Activated T-helper 1 cell treated with anti-CD3 and anti-CD28 coated beads, Interleukin-12 subunit alpha, Interleukin-12 subunit beta, Interleukin-2, Interleukin-4 antibody, amounts not matched to agents 30 ng/mL and 10 ng/mL and 1 ng/mL, durations not matched to agents 14 hours and 24 hours and 36 hours (primary cell): ENCODE measurements around the gene PROX2. TPM values are rescaled to one million over a fixed set of nuclear protein-coding genes. Genes with fewer than 3 reads are reported as not detected.

ENCODE experiments used
- DNase-seq: peaks from one replicate; pipeline ENCODE4 v3.0.0; 2021; ENCODE audit warnings: low spot score
- H3K27ac Mint-ChIP-seq: one replicate; pipeline ENCODE4 v1.8.0; 2021; ENCODE audit warnings: mild to moderate bottlenecking, mixed read lengths
- H3K27me3 Mint-ChIP-seq: one replicate; pipeline ENCODE4 v1.8.0; 2022; ENCODE audit warnings: mild to moderate bottlenecking, moderate library complexity, mixed read lengths; ENCODE audit not compliant: insufficient read depth
- H3K36me3 Mint-ChIP-seq: one replicate; pipeline ENCODE4 v1.8.0; 2021; ENCODE audit warnings: low read depth, mixed read lengths
- H3K4me1 Mint-ChIP-seq: one replicate; pipeline ENCODE4 v1.8.0; 2021; ENCODE audit warnings: low read depth, mixed read lengths
- H3K4me3 Mint-ChIP-seq: one replicate; pipeline ENCODE4 v1.8.0; 2021; ENCODE audit warnings: mild to moderate bottlenecking, moderate library complexity, mixed read lengths
- H3K9me3 Mint-ChIP-seq: one replicate; pipeline ENCODE4 v1.8.0; 2021; ENCODE audit warnings: mixed read lengths
- intact Hi-C: fragments of 100-400 bp; cut with micrococcal nuclease; formaldehyde crosslinking; loops from one replicate; pipeline ENCODE4 v1.15.1; 2024
- total RNA-seq: library from RNA; stranded (reverse); gene quantifications from 2 replicates; pipeline ENCODE4 v1.2.3, GENCODE V29; 2022

PROX2 gene
- total RNA-seq, 1 donor from 2014 or later: not detected

DNA sequence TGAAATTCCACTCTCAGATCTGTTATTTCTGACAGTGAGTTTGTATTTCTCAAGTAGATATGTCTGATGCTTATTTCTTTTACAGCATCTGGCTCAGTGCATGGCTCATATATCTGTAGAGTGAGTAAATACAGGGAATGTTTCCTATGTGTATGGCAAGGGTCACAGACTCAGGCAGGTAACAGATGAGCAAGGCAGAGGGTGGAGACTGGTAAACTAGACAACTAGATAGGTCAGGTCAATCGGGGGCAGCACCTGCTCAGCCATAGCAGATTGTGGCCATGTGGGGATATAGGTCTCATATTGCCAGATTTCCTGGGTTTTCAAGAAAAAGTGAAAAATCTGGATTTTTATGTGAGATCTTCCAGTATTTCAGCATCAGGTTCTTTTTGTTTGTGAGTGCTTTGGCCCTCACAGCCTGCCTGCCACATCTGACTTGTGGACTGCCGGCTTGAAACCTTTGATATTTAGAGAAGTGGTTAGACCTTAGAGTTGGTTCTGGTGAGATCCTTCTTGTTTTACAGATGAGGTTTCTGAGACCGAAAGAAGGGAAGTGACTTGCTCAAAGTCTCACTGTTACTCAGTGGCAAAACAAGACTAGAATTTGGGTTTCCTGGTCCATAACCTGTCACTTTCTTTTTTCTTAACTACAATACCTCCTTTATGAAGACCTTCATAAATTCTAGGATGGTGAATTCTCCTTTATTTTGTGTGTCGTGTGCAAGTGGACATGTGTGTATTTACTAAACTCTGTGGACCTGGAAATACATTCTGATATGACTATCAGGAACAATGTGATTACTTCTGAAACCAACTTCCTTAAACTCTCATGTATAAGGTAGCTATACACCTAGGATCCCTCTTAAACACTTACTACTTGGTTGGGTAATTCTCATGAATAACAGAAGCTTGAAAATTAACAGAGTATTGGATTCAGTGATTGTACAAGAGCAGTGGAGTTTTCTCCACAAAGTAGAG, 34.4 kb downstream of the PROX2 start:
- no peaks in the 10 kb centered on the region for H3K27me3 Mint-ChIP-seq
- peak overlapping the region; percentile 72 for H3K4me3 Mint-ChIP-seq
- peaks cover 11% of the 10 kb centered on the region for H3K36me3 Mint-ChIP-seq
- intact Hi-C loops: loop anchor here (1.0 to 2.0 kb wide), 3 partner anchors 39 to 406 kb away; partner anchors contain the start of gene DLST
- H3K9me3 Mint-ChIP-seq: no peaks in the 10 kb centered on the region
- peaks cover 60% of the 10 kb centered on the region for H3K4me1 Mint-ChIP-seq
- DNase-seq: peak; percentile 30
- peak overlapping the region; percentile 92 for H3K27ac Mint-ChIP-seq

DNA sequence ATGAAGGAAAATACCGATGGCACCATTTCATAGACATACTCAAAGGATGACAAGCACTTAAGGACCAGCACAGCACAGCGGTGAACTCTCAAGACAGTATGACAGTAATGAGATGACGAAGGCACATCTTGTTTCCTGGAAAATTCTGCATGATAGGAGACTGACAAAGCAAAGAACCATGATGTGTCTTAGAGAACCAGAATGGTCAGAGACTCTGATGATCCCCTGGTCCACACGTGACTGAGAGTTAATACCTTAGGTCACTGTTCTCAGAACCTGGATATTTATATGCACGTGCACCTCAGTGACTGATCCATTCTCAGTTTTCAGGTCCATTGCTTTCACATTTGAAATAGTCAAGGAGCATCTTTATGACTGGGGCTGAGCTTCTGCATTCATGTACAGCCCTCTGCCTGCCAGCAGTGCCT, 35.3 kb downstream of the PROX2 start:
- H3K27me3 Mint-ChIP-seq: no peaks in the 10 kb centered on the region
- intact Hi-C loops: loop anchor here (1.0 to 2.0 kb wide), 3 partner anchors 40 to 407 kb away; partner anchors contain the start of gene DLST
- DNase-seq: no peak
- peaks cover 16% of the 10 kb centered on the region for H3K36me3 Mint-ChIP-seq
- peak overlapping the region; percentile 92 for H3K27ac Mint-ChIP-seq
- peaks cover 64% of the 10 kb centered on the region for H3K4me1 Mint-ChIP-seq
- H3K4me3 Mint-ChIP-seq: peak overlapping the region; percentile 72
- no peaks in the 10 kb centered on the region for H3K9me3 Mint-ChIP-seq

DNA sequence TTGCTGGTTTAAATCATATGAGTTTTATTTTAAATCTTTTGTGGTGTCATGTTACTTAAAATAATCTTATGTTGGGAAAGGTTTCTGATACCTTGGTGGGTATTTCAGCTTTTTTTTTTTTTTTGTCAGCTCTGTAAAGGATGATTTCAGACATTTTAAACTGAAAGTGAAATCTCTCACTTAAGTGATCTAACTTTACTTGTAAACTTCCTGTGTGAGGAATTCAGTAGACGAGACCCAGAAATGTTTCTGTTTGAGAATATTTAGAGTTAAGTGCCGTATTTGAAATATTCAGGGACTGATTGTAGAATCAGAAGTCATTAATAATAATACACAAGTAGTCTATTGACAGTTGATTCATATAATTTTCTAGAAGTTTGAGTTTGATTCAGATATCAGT, 37.8 kb downstream of the PROX2 start:
- Mint-ChIP-seq H3K36me3 (peaks cover 24% of the 10 kb centered on the region), H3K4me3 (peak overlapping the region; percentile 72), H3K27ac (peak overlapping the region; percentile 78), H3K9me3 (no peaks in the 10 kb centered on the region), H3K27me3 (no peaks in the 10 kb centered on the region), H3K4me1 (peaks cover 78% of the 10 kb centered on the region)
- intact Hi-C loops: loop anchor here (1.0 to 5.0 kb wide), 2 partner anchors 75 to 164 kb away; partner anchors contain the start of genes EIF2B2 and YLPM1
- DNase-seq: no peak

DNA sequence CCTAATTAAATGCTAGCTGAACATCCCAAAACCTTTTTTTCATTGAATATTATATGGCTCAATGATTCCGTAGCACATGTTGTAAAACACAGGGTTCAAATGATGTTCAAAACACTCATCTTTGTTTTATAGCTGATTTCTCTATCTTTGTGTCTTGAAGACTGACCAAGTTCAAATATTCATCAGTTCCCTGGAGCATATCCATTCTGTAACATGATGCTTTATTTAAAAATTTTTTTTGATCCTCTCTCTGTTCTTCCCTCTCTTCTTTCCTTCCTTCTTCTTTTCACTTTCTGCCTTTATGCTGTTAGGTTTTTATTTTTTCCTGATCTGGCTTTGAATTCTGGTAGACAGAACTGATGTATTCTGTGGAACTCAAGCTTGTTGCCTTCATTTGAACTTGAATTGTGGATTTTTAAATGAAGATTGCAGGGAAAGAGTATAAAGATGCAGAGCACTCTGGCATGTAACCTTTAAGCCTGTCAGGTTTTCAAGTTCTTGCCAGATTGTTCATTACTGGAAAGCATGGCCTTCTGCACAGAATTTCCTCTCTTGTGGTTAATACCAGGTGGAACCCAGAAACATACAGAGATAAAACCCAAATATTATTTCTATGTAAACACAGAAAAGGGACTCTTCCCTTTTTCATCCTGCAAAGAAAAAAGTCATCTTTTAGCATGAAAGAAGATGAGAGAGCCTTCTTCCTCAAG, 39.5 kb downstream of the PROX2 start:
- Mint-ChIP-seq H3K4me1 (peaks cover 68% of the 10 kb centered on the region), H3K36me3 (peaks cover 26% of the 10 kb centered on the region), H3K4me3 (peak overlapping the region; percentile 50), H3K9me3 (no peaks in the 10 kb centered on the region), H3K27me3 (no peaks in the 10 kb centered on the region), H3K27ac (peak overlapping the region; percentile 92)
- no peak for DNase-seq
- intact Hi-C loops: loop anchor here (1.0 to 5.0 kb wide), 2 partner anchors 166 to 752 kb away; partner anchors contain the start of genes ALDH6A1, EIF2B2 and LIN52

DNA sequence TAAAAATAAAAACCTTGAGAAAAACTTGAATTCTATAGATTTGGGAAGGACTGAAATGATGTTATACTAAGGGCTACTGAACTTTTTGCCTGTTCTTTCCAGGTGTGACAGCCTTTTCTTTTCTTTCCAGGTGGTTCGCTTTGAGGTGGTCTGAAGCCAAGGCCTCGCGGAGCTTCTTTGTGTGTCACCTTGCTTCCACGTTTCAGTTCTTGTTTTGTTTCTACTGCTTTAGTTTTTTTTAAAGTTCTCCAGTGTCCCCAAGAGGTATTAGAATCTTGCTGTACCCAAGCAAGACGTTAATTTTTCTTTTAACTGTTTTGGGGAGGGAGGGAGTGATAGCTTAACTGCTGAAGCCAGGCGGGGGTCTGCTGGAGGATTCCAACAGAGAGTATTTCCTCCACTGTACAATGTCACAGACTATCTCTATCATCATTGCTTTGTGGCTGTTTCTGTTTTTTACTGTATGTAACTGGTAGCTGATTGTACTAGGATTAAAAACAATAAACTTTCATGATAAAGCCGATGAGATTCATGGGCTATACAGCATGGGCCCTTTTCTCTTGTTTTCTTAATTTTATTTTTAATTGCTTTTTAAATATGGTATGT, 40.2 kb downstream of the PROX2 start:
- H3K4me1 Mint-ChIP-seq: peaks cover 61% of the 10 kb centered on the region
- DNase-seq: no peak
- no peaks in the 10 kb centered on the region for H3K27me3 Mint-ChIP-seq
- peak overlapping the region; percentile 25 for H3K4me3 Mint-ChIP-seq
- peak overlapping the region; percentile 73 for H3K27ac Mint-ChIP-seq
- intact Hi-C loops: loop anchor here (1.0 to 5.0 kb wide), 2 partner anchors 167 to 751 kb away; partner anchors contain the start of genes ALDH6A1, EIF2B2 and LIN52
- no peaks in the 10 kb centered on the region for H3K9me3 Mint-ChIP-seq
- peaks cover 26% of the 10 kb centered on the region for H3K36me3 Mint-ChIP-seq

DNA sequence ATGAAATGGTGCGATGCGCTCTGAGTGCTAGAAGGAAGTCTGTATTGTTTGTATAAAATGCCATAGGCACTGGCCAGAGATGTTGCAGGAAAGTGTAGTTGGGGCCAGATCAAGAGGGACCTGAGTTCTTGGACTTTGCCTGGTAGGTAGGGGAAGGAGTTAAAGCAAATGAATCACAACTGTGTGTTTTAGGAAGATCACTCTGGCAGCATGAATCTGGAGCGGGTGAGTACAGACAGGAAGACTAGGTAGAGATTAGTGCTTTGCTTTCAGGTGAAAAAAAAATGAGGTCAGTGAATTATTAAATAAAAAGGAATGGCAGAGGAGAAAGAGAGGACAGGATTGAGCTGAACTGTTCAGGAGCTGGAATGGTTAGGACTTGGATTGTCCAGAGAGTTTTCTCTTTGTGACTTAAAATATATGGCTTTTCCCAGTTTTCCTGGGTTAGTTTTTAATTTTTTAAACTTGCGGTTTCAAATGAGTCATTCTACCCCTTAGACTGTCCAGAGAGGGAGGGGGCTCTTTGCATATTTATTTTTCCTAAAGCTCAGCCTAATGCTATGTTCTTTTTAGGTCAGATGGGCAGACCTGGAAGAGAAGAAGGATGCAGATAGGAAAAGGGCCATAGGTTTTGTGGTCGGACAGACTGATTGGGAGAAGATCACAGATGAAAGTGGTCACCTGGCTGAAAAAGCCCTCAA, 41.1 kb downstream of the PROX2 start:
- no peaks in the 10 kb centered on the region for H3K9me3 Mint-ChIP-seq
- H3K27ac Mint-ChIP-seq: no peak overlapping the region
- peaks cover 30% of the 10 kb centered on the region for H3K36me3 Mint-ChIP-seq
- H3K27me3 Mint-ChIP-seq: no peaks in the 10 kb centered on the region
- DNase-seq: no peak
- peaks cover 52% of the 10 kb centered on the region for H3K4me1 Mint-ChIP-seq
- H3K4me3 Mint-ChIP-seq: no peak overlapping the region
- intact Hi-C loops: loop anchor here (5.0 kb wide), 1 partner anchor 167 kb away; the partner anchor contains the start of gene EIF2B2

DNA sequence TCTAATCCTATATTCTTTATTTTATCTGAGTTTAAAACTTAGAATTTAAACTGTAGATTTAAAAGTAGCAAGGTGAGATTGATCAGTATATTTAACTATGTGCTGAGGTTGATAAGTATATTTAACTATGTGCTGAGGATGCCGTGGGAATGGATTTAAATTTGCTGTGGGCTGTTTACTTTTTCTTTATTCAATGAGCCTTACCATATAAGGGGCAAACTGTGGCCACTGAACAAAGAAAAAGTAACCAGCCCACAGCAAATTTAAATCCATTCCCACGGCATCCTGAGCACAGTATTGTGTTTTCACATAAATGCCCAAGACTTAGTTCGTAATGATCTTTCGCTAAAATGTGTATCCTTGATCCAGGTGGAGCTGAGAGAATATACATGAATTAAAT, 43.1 kb downstream of the PROX2 start:
- Mint-ChIP-seq H3K9me3 (no peaks in the 10 kb centered on the region), H3K4me3 (no peak overlapping the region)

DNA sequence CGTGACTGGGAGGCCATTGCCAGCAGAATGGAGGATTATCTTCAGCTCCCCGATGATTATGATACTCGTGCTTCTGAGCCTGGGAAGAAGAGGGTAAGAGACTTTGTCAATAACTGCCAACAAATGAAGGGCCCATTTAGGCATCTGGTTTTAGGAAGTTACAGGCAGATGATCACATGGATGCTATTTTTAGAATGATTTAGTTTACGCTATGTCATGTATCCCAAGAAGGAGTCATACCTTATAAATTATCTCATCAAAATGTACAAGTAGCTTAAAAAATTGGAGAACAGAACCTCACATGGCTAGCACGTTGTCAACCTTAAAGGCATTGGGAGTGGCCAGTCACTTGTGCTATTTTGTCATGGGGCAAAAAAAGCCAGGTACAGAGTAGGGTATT, 46.7 kb downstream of the PROX2 start:
- no peak for DNase-seq
- Mint-ChIP-seq H3K9me3 (no peaks in the 10 kb centered on the region), H3K36me3 (peaks cover 34% of the 10 kb centered on the region), H3K4me3 (no peak overlapping the region), H3K27me3 (no peaks in the 10 kb centered on the region), H3K4me1 (peaks cover under 1% of the 10 kb centered on the region), H3K27ac (no peak overlapping the region)
- intact Hi-C loops: no loop called here

More for the DNA sequence above, 43.1 kb downstream of the PROX2 start:
- Mint-ChIP-seq H3K27ac (no peak overlapping the region), H3K4me1 (peaks cover 36% of the 10 kb centered on the region), H3K27me3 (no peaks in the 10 kb centered on the region), H3K36me3 (peaks cover 37% of the 10 kb centered on the region)
- no peak for DNase-seq
- intact Hi-C loops: no loop called here

DNA sequence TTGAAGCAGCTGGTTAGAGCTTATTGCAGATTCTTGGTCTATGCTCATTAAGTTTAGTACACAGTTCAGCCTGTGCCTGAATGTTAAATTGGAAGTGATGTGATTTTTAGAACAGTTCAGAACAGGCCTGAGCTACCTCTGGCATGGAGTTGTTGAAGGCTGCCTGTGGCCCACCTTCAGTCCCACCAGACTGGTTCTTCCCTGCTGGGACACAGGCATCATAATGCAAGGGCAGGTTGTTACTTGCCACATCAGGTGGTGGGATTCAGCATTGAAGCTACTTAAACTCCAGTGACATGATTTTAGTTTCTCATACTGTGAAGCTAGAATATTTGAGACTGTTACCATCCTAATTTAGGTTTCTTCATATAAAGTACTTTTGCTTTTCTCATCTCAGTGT, 49.4 kb downstream of the PROX2 start:
- peaks cover 39% of the 10 kb centered on the region for H3K36me3 Mint-ChIP-seq

More for the DNA sequence above, 49.4 kb downstream of the PROX2 start:
- H3K27ac Mint-ChIP-seq: no peak overlapping the region
- intact Hi-C loops: no loop called here
- H3K4me1 Mint-ChIP-seq: no peaks in the 10 kb centered on the region
- no peaks in the 10 kb centered on the region for H3K9me3 Mint-ChIP-seq
- no peak for DNase-seq
- no peak overlapping the region for H3K4me3 Mint-ChIP-seq
- H3K27me3 Mint-ChIP-seq: no peaks in the 10 kb centered on the region

Other genes starting within 250 kb of the PROX2 start
- 45.8 and 50.2 TPM in 2 replicates for gene AREL1, start 163.1 kb downstream of the PROX2 start, total RNA-seq
- 64.5 and 68.2 TPM in 2 replicates for gene FCF1, start 163.0 kb downstream of the PROX2 start, total RNA-seq
- gene YLPM1, start 112.8 kb downstream of the PROX2 start, total RNA-seq: 70.4 and 73.7 TPM in 2 replicates
- gene DLST, start 5.8 kb upstream of the PROX2 start, total RNA-seq: 98.9 and 107 TPM in 2 replicates
- gene RPS6KL1, start 47.1 kb upstream of the PROX2 start, total RNA-seq: 10.8 and 11.6 TPM in 2 replicates
- 0.22 and 0.41 TPM in 2 replicates for gene PGF, start 79.5 kb upstream of the PROX2 start, total RNA-seq
- 52.8 and 54.3 TPM in 2 replicates for gene EIF2B2, start 126.8 kb upstream of the PROX2 start, total RNA-seq
- 24.3 and 28.3 TPM in 2 replicates for gene MLH3, start 175.3 kb upstream of the PROX2 start, total RNA-seq
- 37.9 and 43.0 TPM in 2 replicates for gene ACYP1, start 187.9 kb upstream of the PROX2 start, total RNA-seq
- gene ZC2HC1C, start 193.5 kb upstream of the PROX2 start, total RNA-seq: 0.71 and 0.80 TPM in 2 replicates